GM19023 (cell line): Measurements from ENCODE around the gene CBLB.

ENCODE experiments used
- ATAC-seq: cut with Tn5 transposase; IDR thresholded peaks from one replicate; pipeline ENCODE4 v1.9.1; 2021; ENCODE audit warnings: mild to moderate bottlenecking, moderate library complexity; ENCODE audit not compliant: unreplicated experiment

CBLB gene

DNA sequence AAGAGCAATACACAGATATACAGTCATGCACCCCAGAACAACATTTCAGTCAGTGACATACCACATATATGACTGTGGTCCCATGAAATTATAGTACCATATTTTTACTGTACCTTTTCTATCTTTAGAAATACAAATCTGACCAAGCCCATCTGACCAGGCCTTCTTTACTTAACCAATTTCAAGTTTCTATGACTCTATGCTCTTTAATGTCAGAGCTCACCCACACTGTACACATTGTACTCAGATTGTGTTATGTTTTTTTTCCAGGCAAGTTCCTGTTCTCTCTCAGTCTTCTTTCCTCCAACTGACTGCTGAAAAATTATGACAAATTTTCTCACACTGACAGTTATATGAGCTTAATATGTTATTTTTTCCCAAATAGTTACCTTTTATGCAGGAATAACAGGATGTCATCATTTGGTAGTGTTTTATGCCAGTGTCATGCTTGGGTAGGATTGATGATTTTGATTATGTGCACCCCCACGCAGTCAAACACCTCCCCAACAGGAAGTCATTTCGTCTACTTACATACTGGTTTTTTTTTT, 8.0 kb upstream of the CBLB start:
- ATAC-seq = no peak

DNA sequence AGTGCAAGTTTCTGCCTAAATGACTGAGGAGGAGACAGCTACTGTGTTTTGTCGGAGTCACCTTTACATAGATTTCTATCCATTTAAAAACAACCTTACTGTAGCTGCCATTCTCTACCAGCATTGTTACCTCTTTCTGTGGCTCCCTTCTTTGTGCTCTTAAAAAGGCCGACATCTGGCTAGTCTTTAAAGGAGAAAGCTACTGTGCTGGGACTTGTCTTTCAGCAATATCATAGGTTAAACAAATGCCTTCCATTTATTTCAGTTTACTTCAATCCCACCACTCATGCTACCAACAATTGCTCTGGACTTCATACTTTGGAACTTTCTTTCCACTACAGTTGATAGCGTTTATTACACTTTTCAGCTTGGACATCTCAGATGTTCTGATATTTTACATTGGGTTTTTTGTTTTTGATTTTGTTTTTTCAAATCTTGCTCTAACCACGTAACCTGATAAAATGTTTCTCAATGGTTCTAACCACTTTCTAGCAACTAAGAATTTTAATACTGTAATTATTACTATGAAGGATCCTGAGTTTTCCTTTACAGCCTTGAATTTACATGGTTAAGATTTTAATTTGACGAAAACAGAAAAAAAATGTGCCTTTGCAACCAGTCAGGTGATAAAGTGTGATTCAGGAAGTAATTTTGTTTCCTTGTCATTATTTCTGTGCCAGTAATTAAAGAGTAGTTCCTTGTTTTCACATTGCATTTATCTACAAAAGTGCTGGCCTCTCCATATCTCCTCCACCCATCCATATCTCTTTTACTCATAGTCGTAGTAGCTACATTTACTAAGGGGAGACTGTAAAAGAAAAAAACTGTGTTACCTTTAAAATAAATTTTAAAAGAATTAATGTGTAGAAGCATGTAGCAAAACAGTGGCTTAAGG, 1.3 kb upstream of the CBLB start:
- no peak for ATAC-seq

DNA sequence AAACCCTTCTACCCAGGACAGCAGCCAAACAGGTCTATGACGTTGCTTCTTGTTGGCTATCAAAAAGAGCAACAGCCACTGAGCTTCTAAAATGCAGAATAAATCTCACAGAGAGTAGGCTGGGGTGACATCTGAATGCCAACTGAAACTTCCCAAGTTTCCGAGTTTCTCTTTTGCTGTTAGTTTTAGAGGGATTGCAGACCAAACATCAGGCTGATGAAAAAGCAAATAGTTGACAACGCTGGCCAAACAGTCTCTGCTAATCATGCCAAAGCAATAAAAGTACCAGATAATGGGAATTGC, 670 bp upstream of the CBLB start:
- no peak for ATAC-seq

DNA sequence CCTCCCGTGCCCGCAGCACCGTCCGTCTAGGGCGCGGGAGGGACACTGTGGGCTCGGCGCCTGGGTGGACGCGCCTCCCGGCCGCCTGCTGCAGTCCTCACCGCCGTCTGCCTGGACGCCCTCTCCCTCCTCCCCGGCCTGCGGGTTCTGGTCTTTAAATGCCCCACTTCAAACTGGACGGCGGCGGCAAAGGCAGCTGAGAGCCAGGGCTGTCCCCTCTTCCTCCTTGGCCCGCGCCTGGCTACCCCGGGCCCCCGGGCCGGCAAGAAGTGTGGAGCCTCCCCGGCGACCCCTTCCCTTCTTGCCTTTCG, 426 bp downstream of the CBLB start:
- ATAC-seq = peak; percentile 6

DNA sequence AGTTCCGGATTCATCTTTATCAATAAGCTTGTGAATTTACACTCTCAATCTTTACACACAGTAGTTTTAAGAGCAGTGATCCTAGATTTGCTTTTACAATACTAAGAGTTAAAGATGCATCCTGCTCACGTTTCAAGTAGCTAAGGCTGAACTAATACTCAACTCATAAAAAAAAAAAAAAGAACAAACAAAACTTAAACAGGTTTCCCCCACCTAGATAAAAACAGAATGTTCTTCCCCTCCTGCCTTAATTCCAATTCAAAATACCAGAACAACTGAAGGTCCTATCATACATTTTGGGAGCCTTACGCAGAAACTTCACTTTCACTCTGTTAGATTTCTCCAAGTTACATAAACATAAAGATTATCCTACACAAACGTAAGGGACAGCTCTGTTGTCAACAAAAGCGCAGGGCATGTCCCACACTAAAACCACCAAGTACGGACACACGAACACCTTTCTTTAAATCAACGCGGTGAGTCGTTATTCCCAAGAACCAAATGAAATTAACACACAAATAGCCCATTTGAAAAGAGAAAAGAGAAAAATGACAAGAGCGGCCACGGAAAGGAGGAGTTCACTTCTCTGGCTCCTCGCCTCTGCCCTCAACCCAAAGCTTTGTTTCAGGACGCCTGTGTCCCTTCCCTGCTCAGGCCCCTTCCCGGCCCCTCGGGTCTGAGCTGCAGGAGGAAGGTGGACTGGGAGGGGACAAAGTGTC, 941 bp downstream of the CBLB start:
- ATAC-seq = no peak

DNA sequence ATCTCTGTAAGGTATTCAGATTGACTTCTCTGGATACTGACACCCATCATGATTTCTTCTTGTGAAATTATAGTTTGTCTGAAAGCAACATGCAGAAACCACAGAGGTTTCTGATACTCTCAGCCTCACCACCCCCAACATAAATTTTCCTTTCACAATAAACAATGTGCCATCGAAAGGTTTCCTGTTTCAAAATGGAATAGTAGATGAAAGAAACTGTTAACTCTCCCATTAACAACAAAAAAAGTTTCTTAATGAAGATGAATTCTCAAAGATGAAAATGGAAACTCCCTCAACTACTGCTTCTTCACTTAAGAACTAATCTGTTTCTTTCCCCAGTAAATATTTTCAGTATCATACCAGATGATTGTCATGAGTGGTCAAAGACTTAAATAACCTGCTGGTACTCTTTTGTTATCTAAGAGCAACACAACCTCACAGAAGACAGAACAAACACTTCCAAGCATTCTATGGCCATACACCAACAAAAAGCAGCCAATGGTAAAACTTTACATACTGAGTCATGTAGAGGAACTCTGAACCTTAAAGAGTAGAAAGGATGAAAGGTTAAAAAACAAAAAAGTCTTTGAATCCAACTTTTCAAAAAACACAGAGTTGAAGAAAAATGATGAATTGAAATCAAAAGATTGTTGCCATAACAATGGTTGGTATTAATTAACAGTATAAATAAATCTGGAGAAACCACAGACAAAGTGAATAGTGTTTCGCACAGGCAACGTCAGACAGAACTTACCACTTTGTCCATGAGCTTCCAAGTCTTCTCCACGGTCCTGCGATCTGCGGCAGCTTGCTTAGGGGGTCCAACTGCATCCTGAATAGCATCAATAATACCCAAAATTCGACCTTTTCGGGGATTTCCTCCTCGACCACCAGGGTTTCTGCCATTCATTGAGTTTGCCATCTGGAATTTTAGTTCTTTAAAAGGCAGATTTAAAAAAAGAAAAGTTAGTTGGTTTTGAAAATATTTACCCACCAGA, 1.9 kb downstream of the CBLB start:
- ATAC-seq = no peak

DNA sequence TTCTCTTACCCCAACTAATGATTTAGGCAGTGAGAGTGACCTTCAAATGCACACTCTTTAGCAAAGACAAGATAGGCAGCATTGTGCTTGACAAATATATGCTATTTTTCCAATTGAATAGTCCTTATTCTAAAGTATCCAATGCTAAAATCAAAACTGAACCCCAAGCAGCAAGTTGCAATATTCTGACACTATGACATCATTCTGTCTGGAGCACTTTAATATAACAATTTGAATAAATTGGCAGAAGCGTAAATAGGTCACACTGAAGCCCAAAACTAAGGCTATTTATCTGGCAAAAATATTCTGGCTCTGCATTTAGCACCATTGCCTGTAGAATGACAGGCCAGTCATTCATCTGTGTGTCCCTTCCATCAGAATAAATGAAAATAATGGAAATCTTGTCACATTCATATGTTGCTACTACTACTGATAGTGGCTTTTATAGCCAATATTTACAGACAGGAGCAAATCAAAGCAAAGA, 2.9 kb downstream of the CBLB start:
- ATAC-seq = no peak

DNA sequence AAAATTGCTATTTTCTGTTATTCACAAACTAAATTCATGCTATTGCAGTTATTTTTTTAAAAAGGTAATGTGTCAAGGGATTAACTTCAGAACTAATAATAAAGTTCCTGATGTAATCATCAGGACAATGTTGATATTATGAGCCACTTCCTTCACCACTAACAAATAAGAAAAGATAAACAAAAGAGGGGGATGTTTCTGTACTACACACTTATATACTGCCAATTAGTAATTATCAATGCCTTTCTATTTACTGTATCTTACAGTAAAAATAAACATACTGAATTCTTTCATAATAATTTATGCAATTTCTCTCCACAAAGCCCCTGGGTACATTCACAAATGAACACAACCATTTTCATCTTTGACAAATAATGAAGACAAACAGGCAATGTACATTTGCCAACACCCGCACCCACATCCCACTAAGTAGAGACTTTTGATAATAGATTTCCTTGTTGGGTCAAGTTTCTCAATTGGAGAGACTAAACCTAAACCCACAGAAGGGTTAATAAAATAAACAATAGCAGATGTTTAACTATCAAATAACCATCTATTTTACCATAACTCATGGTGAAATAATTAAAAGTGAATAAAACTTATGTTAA, 3.7 kb downstream of the CBLB start:
- no peak for ATAC-seq

DNA sequence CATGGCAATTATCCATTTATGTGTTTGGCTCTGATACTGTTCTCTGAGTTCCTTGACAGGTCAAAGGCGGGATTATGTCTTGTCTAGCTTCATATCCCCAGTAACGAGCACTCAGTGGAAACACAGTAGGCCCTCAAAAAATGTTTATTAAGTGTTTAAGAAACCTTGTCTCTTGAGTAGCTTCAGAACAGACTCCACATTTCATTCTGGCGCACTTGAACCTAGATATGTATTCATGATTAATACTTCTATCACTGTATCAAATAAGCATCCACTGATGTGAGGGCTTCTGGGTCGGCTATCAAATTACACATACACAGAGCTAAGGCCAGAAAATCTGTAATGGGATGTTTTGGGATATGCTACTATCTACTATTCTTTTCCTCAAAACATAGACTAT, 4.6 kb downstream of the CBLB start:
- ATAC-seq = no peak

DNA sequence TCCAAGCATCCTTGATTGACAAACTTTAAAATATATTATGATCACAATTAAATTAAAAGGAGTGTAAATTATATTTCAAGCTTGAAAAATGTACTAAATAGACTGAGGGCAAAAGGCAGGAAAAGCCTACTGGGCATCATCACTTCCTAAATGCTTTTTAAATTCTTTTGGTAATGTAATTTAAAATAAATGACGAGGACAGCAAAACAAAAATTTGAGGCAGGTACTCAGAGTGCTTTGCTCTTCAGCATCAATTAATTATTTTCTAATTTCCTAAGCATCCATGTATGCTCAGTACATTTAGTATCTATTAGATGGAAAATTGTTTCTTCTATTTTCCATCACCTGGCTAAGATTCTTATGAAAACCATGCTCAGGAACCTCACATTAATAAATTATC, 5.2 kb downstream of the CBLB start:
- no peak for ATAC-seq

DNA sequence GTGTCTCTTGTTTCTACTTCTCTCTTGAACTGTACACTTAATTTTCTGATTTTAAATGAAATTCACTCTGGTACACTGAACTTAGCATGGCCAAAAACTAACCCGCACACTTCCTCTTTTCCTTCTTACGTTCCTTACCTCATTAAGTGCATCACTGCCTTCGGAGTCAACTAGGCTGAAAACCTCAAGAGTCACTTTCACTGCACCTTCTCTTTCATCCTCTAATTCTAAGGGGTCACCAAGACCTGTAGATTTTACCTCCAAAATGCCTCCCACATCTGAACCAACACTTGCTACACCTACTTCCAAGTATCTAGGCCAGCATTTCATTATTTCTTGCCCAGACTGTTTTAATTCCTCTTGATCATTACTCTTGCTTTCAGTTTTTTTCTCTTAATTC, 6.6 kb downstream of the CBLB start:
- peak; percentile 61 for ATAC-seq

DNA sequence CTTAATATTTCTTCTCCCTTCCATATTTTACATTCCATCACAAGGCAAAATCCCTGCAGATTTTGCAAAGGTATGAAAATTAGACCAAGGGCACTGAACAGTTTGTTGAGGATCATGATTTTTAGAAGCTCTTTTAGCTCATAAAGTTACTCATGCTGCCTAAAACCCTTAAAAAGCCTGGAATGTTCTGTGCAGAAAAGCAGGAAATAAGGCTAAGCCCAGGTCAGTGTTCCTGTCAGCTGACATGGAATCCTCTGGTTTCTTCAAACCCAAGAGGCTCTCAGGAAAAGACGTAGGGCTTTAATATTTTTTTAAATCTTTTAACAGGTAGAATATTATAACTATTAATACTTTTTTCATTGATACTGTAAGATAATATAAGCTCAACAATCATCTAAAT, 8.2 kb downstream of the CBLB start:
- ATAC-seq = no peak

DNA sequence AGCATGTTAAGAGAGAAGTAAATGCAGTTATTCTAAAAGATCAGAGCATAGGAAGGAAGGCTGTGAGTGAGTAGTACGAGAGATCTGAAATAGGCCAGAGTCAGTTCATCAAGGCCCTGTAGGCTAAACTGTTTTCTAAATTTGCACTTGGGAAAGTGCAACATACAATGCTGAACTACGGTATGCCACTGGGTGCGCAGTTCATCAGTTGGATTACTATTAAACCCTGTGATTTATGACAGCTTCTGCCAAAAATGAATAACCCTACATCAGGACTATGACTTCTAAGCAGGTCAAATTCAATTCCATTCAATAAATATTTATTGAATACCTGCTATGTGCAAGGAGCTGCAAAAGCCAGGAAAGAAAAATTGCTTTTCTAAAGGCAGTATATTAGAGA, 10.8 kb downstream of the CBLB start:
- ATAC-seq = no peak

DNA sequence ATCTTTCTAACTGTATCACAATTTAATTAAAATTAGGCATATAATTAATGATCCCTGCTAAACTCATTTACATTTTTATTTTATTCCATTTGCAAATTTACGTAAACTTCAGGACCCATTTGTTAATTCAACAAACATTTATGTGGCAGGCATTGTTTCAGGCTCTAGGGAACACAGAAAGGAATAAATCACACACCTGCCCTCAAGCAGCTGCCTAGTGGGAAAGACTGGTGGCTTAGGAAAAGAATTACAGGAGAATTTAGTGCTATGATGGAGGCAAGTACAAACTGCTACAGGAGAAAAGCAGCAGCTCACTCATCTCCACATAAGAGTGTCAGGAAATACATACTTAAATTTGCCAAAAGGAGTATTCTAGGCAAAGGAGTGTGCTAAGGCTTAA, 11.2 kb downstream of the CBLB start:
- no peak for ATAC-seq

DNA sequence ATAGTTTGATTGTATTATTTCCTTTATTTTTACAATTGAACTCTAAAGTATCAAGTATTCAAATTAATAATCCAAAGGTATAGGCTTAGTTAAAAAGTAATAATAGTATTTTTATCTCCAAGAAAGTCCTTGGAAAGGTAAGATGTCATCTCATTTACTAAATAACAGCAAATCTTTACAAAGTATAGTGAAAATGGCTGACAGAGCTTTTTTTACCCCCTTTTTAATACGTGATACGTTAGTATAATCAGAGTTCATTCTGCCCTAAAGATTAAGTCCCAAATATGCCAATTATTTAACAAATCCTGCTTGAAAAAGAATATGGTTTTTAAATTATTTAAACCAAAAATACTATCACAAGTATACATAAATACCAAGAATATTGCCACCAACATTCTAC, 12.2 kb downstream of the CBLB start:
- no peak for ATAC-seq

DNA sequence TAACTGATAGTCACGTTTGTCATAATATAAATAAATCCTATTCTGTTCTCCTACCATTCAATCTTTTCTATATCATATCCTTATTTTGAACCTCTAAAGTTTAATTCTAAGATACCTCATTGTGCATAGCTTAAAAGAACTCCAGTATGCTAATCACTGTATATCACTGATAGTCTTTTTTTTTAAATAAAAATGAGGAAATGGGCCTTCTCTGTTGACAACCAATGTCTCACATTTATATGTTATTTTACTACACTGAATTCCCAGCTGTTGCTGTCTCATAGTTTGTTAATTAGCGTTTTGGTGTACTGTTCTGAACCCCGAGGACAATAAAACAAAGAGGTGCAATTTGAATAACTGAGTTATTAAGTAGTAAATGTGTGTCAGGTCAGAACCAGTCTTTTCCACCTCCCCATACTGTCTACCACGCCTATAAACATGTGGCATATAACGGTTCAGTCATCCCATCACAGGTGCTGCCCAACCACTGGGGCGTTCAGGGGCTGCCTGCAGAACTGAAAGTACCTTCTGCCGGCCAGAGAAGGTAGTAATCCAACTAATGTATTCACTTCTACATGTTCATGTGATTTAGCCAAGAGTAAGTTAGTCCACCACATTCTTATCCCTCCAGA, 14.9 kb downstream of the CBLB start:
- ATAC-seq = peak; percentile 100

DNA sequence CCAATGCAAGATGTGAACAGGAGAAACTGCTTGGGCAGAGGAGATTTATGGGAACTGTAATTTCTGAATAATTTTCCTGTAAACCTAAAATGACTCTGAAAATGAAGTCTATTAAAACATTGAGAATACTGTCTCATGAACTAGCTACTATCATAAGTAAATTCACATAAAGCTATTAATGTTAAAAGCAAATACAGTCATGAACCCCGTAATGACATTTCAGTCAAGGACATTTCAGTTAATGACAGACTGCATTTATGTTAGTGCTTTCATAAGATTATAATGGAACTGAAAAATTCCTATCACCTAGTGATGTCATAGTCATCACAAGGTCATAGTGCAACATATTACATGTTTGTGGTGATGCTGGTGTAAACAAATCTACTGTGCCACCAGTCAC, 17.2 kb downstream of the CBLB start:
- ATAC-seq = no peak

DNA sequence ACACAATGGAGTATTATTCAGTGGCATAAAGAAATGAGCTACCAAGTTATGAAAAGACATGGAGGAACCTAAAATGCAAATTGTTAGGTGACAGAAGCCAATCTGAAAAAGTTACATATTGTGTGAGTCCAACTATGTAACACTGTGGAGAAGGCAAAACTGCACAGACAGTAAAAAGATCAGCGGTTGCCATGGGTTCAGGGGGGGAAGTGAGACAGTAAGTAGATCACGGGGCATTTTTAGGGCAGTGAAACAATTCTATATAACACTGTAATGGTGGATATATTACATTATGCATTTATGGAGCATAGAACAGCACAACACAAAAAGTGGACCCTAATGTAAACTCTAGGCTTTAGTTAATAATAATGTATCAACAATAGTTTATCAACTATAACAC, 17.6 kb downstream of the CBLB start:
- no peak for ATAC-seq

DNA sequence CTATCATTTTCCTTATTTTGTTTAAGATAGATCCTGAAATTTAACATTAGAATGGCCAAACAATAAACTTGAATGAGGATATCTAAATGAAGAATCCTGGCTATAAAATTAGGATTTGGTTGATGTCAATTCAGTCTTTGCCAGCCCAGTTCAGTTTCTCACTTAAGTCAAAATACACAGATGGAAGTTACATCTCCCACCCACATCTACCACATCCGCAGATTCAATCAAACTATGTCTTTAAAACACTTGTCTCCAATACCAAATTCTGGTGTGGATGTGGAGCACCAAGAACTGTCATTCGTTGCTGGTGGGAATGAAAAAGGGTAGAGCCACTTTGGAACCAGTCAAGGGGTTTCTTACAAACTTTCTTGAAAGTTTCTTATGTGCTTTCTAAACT, 18.2 kb downstream of the CBLB start:
- no peak for ATAC-seq

DNA sequence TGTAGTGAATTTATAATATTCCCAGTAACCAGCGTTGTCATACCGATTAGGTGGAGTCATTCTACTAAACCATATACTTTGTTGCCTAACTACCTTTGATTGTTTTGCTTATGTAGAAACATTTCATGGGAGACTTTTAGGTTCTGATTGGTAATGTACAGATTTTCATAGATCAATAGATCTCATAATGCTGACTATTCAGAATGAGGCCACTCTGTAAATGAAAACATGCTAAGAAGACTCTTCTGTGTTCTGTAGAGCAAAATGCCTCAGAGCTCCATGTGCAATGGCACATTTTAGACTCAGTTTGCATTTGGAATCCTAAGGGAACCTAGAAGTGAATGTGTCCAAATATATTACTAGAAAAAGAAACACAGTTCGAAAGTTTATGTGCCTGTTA, 20.0 kb downstream of the CBLB start:
- ATAC-seq = no peak
